Occipital lobe (tissue), 3 donors: ENCODE measurements around the gene MYO5A. TPM values are rescaled to one million over a fixed set of nuclear protein-coding genes. Genes with fewer than 3 reads are reported as not detected.

Experiments
- DNase-seq: peaks from one replicate; lab custom pipeline; 2025; lab: John Stamatoyannopoulos, UW
- small RNA-seq: library from RNA; depleted of rRNA; stranded (forward); fragments of <200 nt; gene quantifications from one replicate; pipeline ENCODE3, GENCODE V24; 2014
- total RNA-seq: library from RNA; depleted of rRNA; stranded (reverse); fragments of >200 nt; gene quantifications from one replicate; pipeline ENCODE4 v1.2.3, GENCODE V29; 2014

The MYO5A gene
- total RNA-seq, 1 donor from 2014 or later, result 155 TPM

DNA sequence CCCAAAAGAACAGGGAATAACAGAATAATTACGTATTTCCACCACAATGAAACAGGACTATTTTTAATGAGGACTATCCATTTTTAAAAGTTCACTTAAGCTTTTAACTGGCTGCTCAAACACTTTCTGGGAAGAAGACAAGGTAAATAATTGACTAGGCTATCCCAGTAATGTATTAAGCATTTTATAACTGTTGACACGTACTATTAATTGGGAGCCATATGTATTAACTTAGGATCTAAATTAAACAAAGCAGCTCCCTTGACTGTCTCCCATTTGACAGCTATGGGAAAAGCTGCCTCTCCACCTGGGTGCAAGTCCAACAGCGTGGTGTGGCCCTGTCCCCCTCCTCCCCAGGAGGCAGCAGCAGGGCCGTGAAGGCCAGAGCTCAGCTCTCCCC is 269.2 kb downstream of the MYO5A start:
- no peak for DNase-seq

DNA sequence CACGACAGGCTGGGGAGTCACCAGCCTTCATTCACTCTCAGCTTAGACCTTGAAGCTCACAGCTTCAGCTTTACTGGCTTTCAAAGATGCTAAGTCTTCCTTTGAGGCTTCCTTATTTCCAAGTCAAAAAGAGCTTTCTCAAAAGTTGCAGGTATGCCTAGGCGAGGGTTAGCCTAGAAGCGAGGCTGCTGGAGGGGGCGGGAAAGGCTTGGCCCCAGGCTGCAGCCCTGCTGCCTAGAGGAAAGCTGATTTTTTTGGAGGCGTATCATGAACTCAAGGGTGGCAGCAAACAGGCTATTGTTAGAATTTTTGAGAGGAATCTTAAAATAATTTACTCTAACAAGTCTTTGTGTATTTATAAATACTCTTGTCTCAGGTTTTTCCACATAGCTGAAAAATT is 270.2 kb downstream of the MYO5A start:
- no peak for DNase-seq

DNA sequence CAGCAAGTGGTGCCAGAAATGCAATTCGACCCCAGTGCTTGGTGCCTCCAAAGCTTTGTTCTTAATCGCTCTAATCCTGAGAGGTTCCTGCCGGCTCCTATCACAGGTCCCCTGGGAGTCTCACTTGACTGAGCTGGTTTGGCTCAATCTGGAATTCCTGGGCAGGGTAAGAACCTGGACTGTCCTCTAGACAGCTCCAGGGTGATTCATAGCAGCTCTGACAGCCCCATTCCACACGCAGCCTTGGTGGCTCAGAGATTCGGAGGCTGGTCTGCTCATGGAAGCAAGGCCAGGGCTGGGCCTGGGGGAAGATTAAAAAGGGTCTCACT is 271.0 kb downstream of the MYO5A start:
- no peak for DNase-seq

Small RNA genes within 50 kb of the gene (small RNA-seq; reads per million reads assigned to genes)
- gene MIR1266, result not detected

Other genes with a start within 250 kb of the MYO5A start
- gene MYO5C, start 233.1 kb downstream of the MYO5A start, total RNA-seq, result 1.2 TPM
- 192 TPM for gene ARPP19, start 40.1 kb upstream of the MYO5A start, total RNA-seq
- 52.4 TPM for gene ATOSA, start 150.5 kb upstream of the MYO5A start, total RNA-seq